KMS-11 (cell line): Measurements from ENCODE around the gene ADRA2C.

Experiments used
- H2AFZ ChIP-seq: fragments of 200-600 bp; sonication (generic); 2 replicates; pipeline ENCODE4 v1.6.1; 2016; ENCODE audit warnings: antibody characterized with exemption, mixed run types, low read depth
- H3K27ac ChIP-seq: fragments of 200-600 bp; sonication (generic); 2 replicates; pipeline ENCODE4 v1.6.1; 2016; ENCODE audit warnings: mild to moderate bottlenecking, mixed run types
- H3K27me3 ChIP-seq: fragments of 200-600 bp; sonication (generic); 2 replicates; pipeline ENCODE4 v1.6.1; 2017; ENCODE audit warnings: mild to moderate bottlenecking, low read depth, mixed run types, moderate library complexity; ENCODE audit not compliant: insufficient read depth
- H3K36me3 ChIP-seq: fragments of 200-600 bp; sonication (generic); 2 replicates; pipeline ENCODE4 v1.6.1; 2017; ENCODE audit warnings: mild to moderate bottlenecking, mixed run types; ENCODE audit not compliant: insufficient read depth
- H3K4me1 ChIP-seq: fragments of 200-600 bp; sonication (generic); 2 replicates; pipeline ENCODE4 v1.6.1; 2016; ENCODE audit warnings: mild to moderate bottlenecking, low read depth, mixed run types; ENCODE audit not compliant: poor library complexity, severe bottlenecking
- H3K4me2 ChIP-seq: fragments of 200-600 bp; sonication (generic); 2 replicates; pipeline ENCODE4 v1.7.0; 2016; ENCODE audit warnings: mild to moderate bottlenecking, mixed run types
- H3K4me3 ChIP-seq: fragments of 200-600 bp; sonication (generic); IDR thresholded peaks from 2 replicates; pipeline ENCODE4 v1.6.1; 2017; ENCODE audit warnings: low read depth, low read length, mixed read lengths; ENCODE audit not compliant: insufficient read depth
- H3K79me2 ChIP-seq: fragments of 200-600 bp; sonication (generic); 2 replicates; pipeline ENCODE4 v1.6.1; 2016; ENCODE audit warnings: low read depth, mixed run types; ENCODE audit not compliant: insufficient read depth
- H3K9ac ChIP-seq: fragments of 200-600 bp; sonication (generic); 2 replicates; pipeline ENCODE4 v1.6.1; 2016; ENCODE audit warnings: mild to moderate bottlenecking, mixed run types
- H4K20me1 ChIP-seq: fragments of 200-600 bp; sonication (generic); 2 replicates; pipeline ENCODE4 v1.6.1; 2016; ENCODE audit warnings: mild to moderate bottlenecking, mixed run types; ENCODE audit not compliant: insufficient read depth
- CTCF ChIP-seq: fragments of 200-600 bp; sonication (generic); conservative IDR thresholded peaks from 2 replicates; pipeline ENCODE4 v1.6.1; 2017; ENCODE audit warnings: low read depth, mild to moderate bottlenecking, antibody characterized with exemption, low read length, moderate library complexity, mixed read lengths

Gene ADRA2C

GRCh38 chr4:3781193-3781886, 15.2 kb downstream of the ADRA2C start:
- H3K36me3 ChIP-seq, result no peaks in the 10 kb centered on the region
- no peak overlapping the region for H2AFZ ChIP-seq
- no peaks in the 10 kb centered on the region for H4K20me1 ChIP-seq
- H3K4me1 ChIP-seq, result no peaks in the 10 kb centered on the region
- no peak overlapping the region for H3K4me2 ChIP-seq
- H3K4me3 ChIP-seq, result no peak overlapping the region
- H3K9ac ChIP-seq, result no peak overlapping the region
- H3K27ac ChIP-seq, result no peak overlapping the region
- 0 out of 2 replicates have a peak, but pooled peaks cover 3% of the 10 kb centered on the region for H3K27me3 ChIP-seq
- H3K79me2 ChIP-seq, result no peaks in the 10 kb centered on the region
- TF ChIP-seq CTCF, result no peak

- no peaks in the 10 kb centered on the region for H3K79me2 ChIP-seq
- no peak overlapping the region for H3K4me2 ChIP-seq
- H3K36me3 ChIP-seq, result no peaks in the 10 kb centered on the region
- no peak for TF ChIP-seq CTCF
- H3K9ac ChIP-seq, result no peak overlapping the region
- H4K20me1 ChIP-seq, result no peaks in the 10 kb centered on the region
- no peaks in the 10 kb centered on the region for H3K4me1 ChIP-seq
- H3K27ac ChIP-seq, result no peak overlapping the region
- H2AFZ ChIP-seq, result no peak overlapping the region
- peaks cover 3% of the 10 kb centered on the region; the same call in 1 of the 2 replicates for H3K27me3 ChIP-seq
- H3K4me3 ChIP-seq, result no peak overlapping the region
These were observed 16.1 kb downstream of the ADRA2C start for GRCh38 chr4:3781997-3782930.

GRCh38 chr4:3783693-3784306, 17.6 kb downstream of the ADRA2C start:
- Histone ChIP-seq H3K4me3 (no peak overlapping the region), H3K79me2 (no peaks in the 10 kb centered on the region), H3K4me2 (no peak overlapping the region), H3K9ac (no peak overlapping the region), H4K20me1 (no peaks in the 10 kb centered on the region), H3K27me3 (peaks cover 3% of the 10 kb centered on the region; the same call in 1 of the 2 replicates), H3K27ac (no peak overlapping the region), H3K4me1 (no peaks in the 10 kb centered on the region), H3K36me3 (no peaks in the 10 kb centered on the region), H2AFZ (no peak overlapping the region)
- no peak for TF ChIP-seq CTCF

GRCh38 chr4:3784454-3785291, 18.5 kb downstream of the ADRA2C start:
- Histone ChIP-seq H3K27ac (no peak overlapping the region), H3K79me2 (no peaks in the 10 kb centered on the region), H3K27me3 (peaks cover 4% of the 10 kb centered on the region; the same call in 1 of the 2 replicates), H4K20me1 (no peaks in the 10 kb centered on the region), H3K4me2 (no peak overlapping the region), H2AFZ (no peak overlapping the region), H3K4me3 (no peak overlapping the region), H3K36me3 (no peaks in the 10 kb centered on the region), H3K9ac (no peak overlapping the region), H3K4me1 (no peaks in the 10 kb centered on the region)
- no peak for TF ChIP-seq CTCF
